ENCODE results near the gene ENHO.
"Not testable (repeated sequence)": the region's sequence is repeated elsewhere in the genome, so short reads cannot be mapped to it uniquely, and the experiment has no call there.

ENHO gene

GRCh38 chr9:34555500-34555899 is 32.7 kb upstream of the ENHO start:
- no peak for DNase-seq (ENCODE audit: low spot score)

GRCh38 chr9:34555002-34555348 is 32.2 kb upstream of the ENHO start:
- DNase-seq (ENCODE audit: low spot score): no peak

GRCh38 chr9:34554211-34555001 is 31.6 kb upstream of the ENHO start:
- DNase-seq (ENCODE audit: low spot score): no peak

GRCh38 chr9:34553511-34554021 is 30.8 kb upstream of the ENHO start:
- no peak for DNase-seq (ENCODE audit: low spot score)

GRCh38 chr9:34552986-34553385 is 30.2 kb upstream of the ENHO start:
- DNase-seq (ENCODE audit: low spot score): no peak

GRCh38 chr9:34552606-34552981 is 29.8 kb upstream of the ENHO start:
- no peak for DNase-seq (ENCODE audit: low spot score)

- no peak for DNase-seq (ENCODE audit: low spot score)
Measured at GRCh38 chr9:34551751-34552605, 29.2 kb upstream of the ENHO start.

GRCh38 chr9:34550681-34551270 is 28.0 kb upstream of the ENHO start:
- no peak for DNase-seq (ENCODE audit: low spot score)

GRCh38 chr9:34550016-34550680 is 27.4 kb upstream of the ENHO start:
- no peak for DNase-seq (ENCODE audit: low spot score)

- DNase-seq (ENCODE audit: low spot score): no peak
Measured at GRCh38 chr9:34549407-34549732, 26.6 kb upstream of the ENHO start.

- peak; percentile 91 for DNase-seq (ENCODE audit: low spot score)
Measured at GRCh38 chr9:34547960-34548611, 25.3 kb upstream of the ENHO start.

GRCh38 chr9:34546834-34547827 is 24.3 kb upstream of the ENHO start:
- peak; percentile 78 for DNase-seq (ENCODE audit: low spot score)

- DNase-seq (ENCODE audit: low spot score): no peak
Measured at GRCh38 chr9:34546102-34546833, 23.5 kb upstream of the ENHO start.

GRCh38 chr9:34545497-34545896 is 22.7 kb upstream of the ENHO start:
- no peak for DNase-seq (ENCODE audit: low spot score)

- no peak for DNase-seq (ENCODE audit: low spot score)
Measured at GRCh38 chr9:34544035-34544434, 21.2 kb upstream of the ENHO start.

- DNase-seq (ENCODE audit: low spot score): no peak
Measured at GRCh38 chr9:34541540-34541939, 18.8 kb upstream of the ENHO start.

GRCh38 chr9:34540827-34541226 is 18.0 kb upstream of the ENHO start:
- peak; percentile 74 for DNase-seq (ENCODE audit: low spot score)

- DNase-seq (ENCODE audit: low spot score): no peak
Measured at GRCh38 chr9:34536685-34537084, 13.9 kb upstream of the ENHO start.

GRCh38 chr9:34532041-34532440 is 9.3 kb upstream of the ENHO start:
- DNase-seq (ENCODE audit: low spot score): not testable (repeated sequence)

GRCh38 chr9:34526026-34526425 is 3.2 kb upstream of the ENHO start:
- no peak for DNase-seq (ENCODE audit: low spot score)
